ENCODE results near the gene ADGRE2.
"Not testable (repeated sequence)": the region's sequence is repeated elsewhere in the genome, so short reads cannot be mapped to it uniquely, and the experiment has no call there.

Gene ADGRE2

GRCh38 chr19:14773722-14774121 lies 4.6 kb downstream of the ADGRE2 start:
- H3K4me2 ChIP-seq (ENCODE audit: low read length); H3K9ac ChIP-seq (ENCODE audit: low read length); DNase-seq; H2AK5ac ChIP-seq (ENCODE audit: low read length); H4K12ac ChIP-seq (ENCODE audit: low read depth, low read length); H3K27me3 ChIP-seq (ENCODE audit: insufficient read depth, low read length); H3K18ac ChIP-seq (ENCODE audit: low read length); H3K4ac ChIP-seq (ENCODE audit: low read depth, low read length); H3K79me1 ChIP-seq (ENCODE audit: low read length); H3K14ac ChIP-seq (ENCODE audit: low read length); H4K91ac ChIP-seq (ENCODE audit: low read depth, low read length); H3K4me3 ChIP-seq (ENCODE audit: low read depth, low read length); H3K4me1 ChIP-seq (ENCODE audit: control insufficient read depth in 1 of 2, insufficient read depth in 2 of 2, low read length in 2 of 2); H3K36me3 ChIP-seq (ENCODE audit: control insufficient read depth in 1 of 2, insufficient read depth in 2 of 2, low read length in 2 of 2); H2BK5ac ChIP-seq (ENCODE audit: low read depth, low read length, poor library complexity); H4K8ac ChIP-seq (ENCODE audit: low read depth, low read length); H2AFZ ChIP-seq (ENCODE audit: insufficient read depth, low read length, poor library complexity); H3K9me3 ChIP-seq (ENCODE audit: insufficient read depth, low read depth, low read length); H3K27ac ChIP-seq (ENCODE audit: low read depth, low read length); H3K23ac ChIP-seq (ENCODE audit: low read length); H2BK120ac ChIP-seq (ENCODE audit: insufficient read depth, low read length, poor library complexity); H2BK12ac ChIP-seq (ENCODE audit: low read length); H3K79me2 ChIP-seq (ENCODE audit: control insufficient read depth, insufficient read depth, low read length, poor library complexity): not testable (repeated sequence)
- WGBS (ENCODE audit: extremely low coverage, insufficient coverage, insufficient read length) = no CpG with 5 or more reads among the region's 9 CpGs

GRCh38 chr19:14772995-14773394 lies 5.4 kb downstream of the ADGRE2 start:
- Histone ChIP-seq H2AFZ (ENCODE audit: insufficient read depth, low read length, poor library complexity) (no peak overlapping the region), H3K36me3 (ENCODE audit: control insufficient read depth in 1 of 2, insufficient read depth in 2 of 2, low read length in 2 of 2) (no peaks in the 10 kb centered on the region), H3K4me2 (ENCODE audit: low read length) (no peak overlapping the region), H2BK12ac (ENCODE audit: low read length) (no peak overlapping the region), H3K9ac (ENCODE audit: low read length) (no peak overlapping the region), H2AK5ac (ENCODE audit: low read length) (no peak overlapping the region), H3K14ac (ENCODE audit: low read length) (no peak overlapping the region), H2BK120ac (ENCODE audit: insufficient read depth, low read length, poor library complexity) (no peak overlapping the region), H3K79me1 (ENCODE audit: low read length) (no peaks in the 10 kb centered on the region), H2BK5ac (ENCODE audit: low read depth, low read length, poor library complexity) (no peak overlapping the region), H3K23ac (ENCODE audit: low read length) (no peak overlapping the region), H3K9me3 (ENCODE audit: insufficient read depth, low read depth, low read length) (peaks cover 2% of the 10 kb centered on the region), H3K18ac (ENCODE audit: low read length) (no peak overlapping the region), H3K4me3 (ENCODE audit: low read depth, low read length) (no peak overlapping the region), H3K4ac (ENCODE audit: low read depth, low read length) (no peak overlapping the region), H4K12ac (ENCODE audit: low read depth, low read length) (no peak overlapping the region), H3K27me3 (ENCODE audit: insufficient read depth, low read length) (no peaks in the 10 kb centered on the region), H3K4me1 (ENCODE audit: control insufficient read depth in 1 of 2, insufficient read depth in 2 of 2, low read length in 2 of 2) (peaks cover 6 to 10% of the 10 kb centered on the region in 2 experiments), H3K27ac (ENCODE audit: low read depth, low read length) (no peak overlapping the region), H4K8ac (ENCODE audit: low read depth, low read length) (no peak overlapping the region), H4K91ac (ENCODE audit: low read depth, low read length) (no peak overlapping the region), H3K79me2 (ENCODE audit: control insufficient read depth, insufficient read depth, low read length, poor library complexity) (no peaks in the 10 kb centered on the region)
- no peak for DNase-seq
- WGBS (ENCODE audit: extremely low coverage, insufficient coverage, insufficient read length) = no CpG with 5 or more reads among the region's 7 CpGs

GRCh38 chr19:14772467-14772866 lies 5.9 kb downstream of the ADGRE2 start:
- Histone ChIP-seq H4K8ac (ENCODE audit: low read depth, low read length) (no peak overlapping the region), H2BK120ac (ENCODE audit: insufficient read depth, low read length, poor library complexity) (no peak overlapping the region), H3K27me3 (ENCODE audit: insufficient read depth, low read length) (no peaks in the 10 kb centered on the region), H2AK5ac (ENCODE audit: low read length) (no peak overlapping the region), H3K4me3 (ENCODE audit: low read depth, low read length) (no peak overlapping the region), H3K4me2 (ENCODE audit: low read length) (no peak overlapping the region), H3K27ac (ENCODE audit: low read depth, low read length) (no peak overlapping the region), H3K79me1 (ENCODE audit: low read length) (no peaks in the 10 kb centered on the region), H3K14ac (ENCODE audit: low read length) (no peak overlapping the region), H2AFZ (ENCODE audit: insufficient read depth, low read length, poor library complexity) (no peak overlapping the region), H3K9ac (ENCODE audit: low read length) (no peak overlapping the region), H2BK5ac (ENCODE audit: low read depth, low read length, poor library complexity) (no peak overlapping the region), H3K4ac (ENCODE audit: low read depth, low read length) (no peak overlapping the region), H3K79me2 (ENCODE audit: control insufficient read depth, insufficient read depth, low read length, poor library complexity) (no peaks in the 10 kb centered on the region), H3K9me3 (ENCODE audit: insufficient read depth, low read depth, low read length) (peaks cover 3% of the 10 kb centered on the region), H3K18ac (ENCODE audit: low read length) (no peak overlapping the region), H4K12ac (ENCODE audit: low read depth, low read length) (no peak overlapping the region), H3K36me3 (ENCODE audit: control insufficient read depth in 1 of 2, insufficient read depth in 2 of 2, low read length in 2 of 2) (no peaks in the 10 kb centered on the region), H2BK12ac (ENCODE audit: low read length) (no peak overlapping the region), H3K23ac (ENCODE audit: low read length) (no peak overlapping the region), H4K91ac (ENCODE audit: low read depth, low read length) (no peak overlapping the region), H3K4me1 (ENCODE audit: control insufficient read depth in 1 of 2, insufficient read depth in 2 of 2, low read length in 2 of 2) (peaks cover 6 to 10% of the 10 kb centered on the region in 2 experiments)
- no CpG with 5 or more reads among the region's 8 CpGs for WGBS (ENCODE audit: extremely low coverage, insufficient coverage, insufficient read length)
- no peak for DNase-seq

GRCh38 chr19:14770944-14771839 lies 7.2 kb downstream of the ADGRE2 start:
- Histone ChIP-seq H3K14ac (ENCODE audit: low read length) (no peak overlapping the region), H2BK5ac (ENCODE audit: low read depth, low read length, poor library complexity) (no peak overlapping the region), H3K27me3 (ENCODE audit: insufficient read depth, low read length) (no peaks in the 10 kb centered on the region), H2AK5ac (ENCODE audit: low read length) (no peak overlapping the region), H3K4ac (ENCODE audit: low read depth, low read length) (no peak overlapping the region), H3K4me2 (ENCODE audit: low read length) (no peak overlapping the region), H3K79me1 (ENCODE audit: low read length) (no peaks in the 10 kb centered on the region), H2BK12ac (ENCODE audit: low read length) (no peak overlapping the region), H3K4me3 (ENCODE audit: low read depth, low read length) (no peak overlapping the region), H3K79me2 (ENCODE audit: control insufficient read depth, insufficient read depth, low read length, poor library complexity) (no peaks in the 10 kb centered on the region), H2BK120ac (ENCODE audit: insufficient read depth, low read length, poor library complexity) (no peak overlapping the region), H4K12ac (ENCODE audit: low read depth, low read length) (no peak overlapping the region), H3K36me3 (ENCODE audit: control insufficient read depth in 1 of 2, insufficient read depth in 2 of 2, low read length in 2 of 2) (no peaks in the 10 kb centered on the region), H3K18ac (ENCODE audit: low read length) (no peak overlapping the region), H2AFZ (ENCODE audit: insufficient read depth, low read length, poor library complexity) (no peak overlapping the region), H4K8ac (ENCODE audit: low read depth, low read length) (no peak overlapping the region), H3K9ac (ENCODE audit: low read length) (no peak overlapping the region), H3K27ac (ENCODE audit: low read depth, low read length) (no peak overlapping the region), H3K9me3 (ENCODE audit: insufficient read depth, low read depth, low read length) (peaks cover 5% of the 10 kb centered on the region), H3K23ac (ENCODE audit: low read length) (no peak overlapping the region), H3K4me1 (ENCODE audit: control insufficient read depth in 1 of 2, insufficient read depth in 2 of 2, low read length in 2 of 2) (peaks cover 0 to 3% of the 10 kb centered on the region in 2 experiments), H4K91ac (ENCODE audit: low read depth, low read length) (no peak overlapping the region)
- no peak for DNase-seq
- no CpG with 5 or more reads among the region's 11 CpGs for WGBS (ENCODE audit: extremely low coverage, insufficient coverage, insufficient read length)
